Measurements from ENCODE around the gene CCDC102B.

- no peak for TF ChIP-seq CTCF (IDR thresholded peaks at IDR 0.05)
- TF ChIP-seq POLR2AphosphoS5 (IDR thresholded peaks at IDR 0.05), result no peak
- TF ChIP-seq EP300 (IDR thresholded peaks at IDR 0.05), result no peak
Observed at GRCh38 chr18:69085951-69086350, 288.1 kb downstream of the CCDC102B start.
